Testis (tissue), 2 donors: Measurements from ENCODE around the gene CD101.

Experiments used
- POLR2A ChIP-seq: fragments of 450-650 bp; IDR thresholded peaks from one replicate; pipeline ENCODE4 v1.6.1; 2017; ENCODE audit warnings: antibody characterized with exemption, mild to moderate bottlenecking, moderate library complexity
- TF ChIP-seq, protein P1 (sequence below), 3 experiments: fragments of 450-650 bp in 2 of 3; fragments of 200-600 bp in 1 of 3; sonication (generic) in 1 of 3; IDR thresholded peaks; one replicate each; pipeline ENCODE4 v1.5.1; 2016 to 2019; ENCODE audit warnings: antibody characterized with exemption in 3 of 3, mild to moderate bottlenecking in 2 of 3, moderate library complexity in 1 of 3

DNA sequence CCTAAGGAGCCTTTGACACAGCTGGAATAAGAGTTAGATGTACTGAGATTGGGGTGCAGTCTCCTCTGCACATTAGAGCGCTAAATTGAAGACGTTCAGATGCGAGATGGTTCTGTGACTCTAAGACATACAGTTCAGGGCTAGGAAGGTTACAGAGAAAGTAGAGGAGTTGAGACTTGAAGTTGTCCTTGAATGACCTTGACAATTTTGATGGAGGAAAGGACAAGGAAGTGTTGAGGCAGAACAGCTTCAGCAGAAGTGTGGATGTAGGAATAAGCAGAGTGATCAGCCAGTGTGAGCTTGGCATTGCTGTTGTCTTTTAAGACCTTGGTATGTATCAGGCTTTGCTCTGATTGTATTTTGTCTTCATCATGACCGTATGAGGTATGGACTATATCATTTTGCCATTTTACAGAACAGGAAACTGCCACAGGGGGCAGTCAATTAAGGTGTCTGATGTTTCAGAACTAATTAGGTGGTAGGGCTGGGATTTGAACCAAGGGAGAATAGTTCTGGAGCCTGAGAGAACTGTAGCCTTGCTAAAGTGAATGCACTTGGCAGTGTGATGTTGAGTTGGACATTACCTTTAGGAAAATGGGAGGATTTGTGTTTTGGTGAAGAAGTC, 67.8 kb downstream of the CD101 start:
- no peak for TF ChIP-seq POLR2A
- TF ChIP-seq, protein P1, sequence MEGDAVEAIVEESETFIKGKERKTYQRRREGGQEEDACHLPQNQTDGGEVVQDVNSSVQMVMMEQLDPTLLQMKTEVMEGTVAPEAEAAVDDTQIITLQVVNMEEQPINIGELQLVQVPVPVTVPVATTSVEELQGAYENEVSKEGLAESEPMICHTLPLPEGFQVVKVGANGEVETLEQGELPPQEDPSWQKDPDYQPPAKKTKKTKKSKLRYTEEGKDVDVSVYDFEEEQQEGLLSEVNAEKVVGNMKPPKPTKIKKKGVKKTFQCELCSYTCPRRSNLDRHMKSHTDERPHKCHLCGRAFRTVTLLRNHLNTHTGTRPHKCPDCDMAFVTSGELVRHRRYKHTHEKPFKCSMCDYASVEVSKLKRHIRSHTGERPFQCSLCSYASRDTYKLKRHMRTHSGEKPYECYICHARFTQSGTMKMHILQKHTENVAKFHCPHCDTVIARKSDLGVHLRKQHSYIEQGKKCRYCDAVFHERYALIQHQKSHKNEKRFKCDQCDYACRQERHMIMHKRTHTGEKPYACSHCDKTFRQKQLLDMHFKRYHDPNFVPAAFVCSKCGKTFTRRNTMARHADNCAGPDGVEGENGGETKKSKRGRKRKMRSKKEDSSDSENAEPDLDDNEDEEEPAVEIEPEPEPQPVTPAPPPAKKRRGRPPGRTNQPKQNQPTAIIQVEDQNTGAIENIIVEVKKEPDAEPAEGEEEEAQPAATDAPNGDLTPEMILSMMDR (IDR thresholded peaks at IDR 0.05), result no peak
